H9 (cell line): Measurements from ENCODE around the gene GRB14. TPM values are rescaled to one million over a fixed set of nuclear protein-coding genes. Genes with fewer than 3 reads are reported as not detected.

Source experiments
- DNase-seq: peaks from one replicate; pipeline ENCODE4 v3.0.0-alpha.2; 2017
- H2AFZ ChIP-seq: one replicate; pipeline ENCODE4 v1.6.1; 2013; ENCODE audit warnings: mild to moderate bottlenecking, low read length, control low read depth, moderate library complexity
- H2AK5ac ChIP-seq: 2 replicates; pipeline ENCODE4 v1.6.1; 2013; ENCODE audit warnings: low read length, control low read depth, mixed read lengths; ENCODE audit not compliant: insufficient read length
- H2BK120ac ChIP-seq: one replicate; pipeline ENCODE4 v1.6.1; 2013; ENCODE audit warnings: low read depth, mild to moderate bottlenecking, low read length, control low read depth, inconsistent platforms; ENCODE audit not compliant: poor library complexity, severe bottlenecking
- H2BK12ac ChIP-seq: 2 replicates; pipeline ENCODE4 v1.6.1; 2013; ENCODE audit warnings: low read length, control low read depth, mixed read lengths, low read depth; ENCODE audit not compliant: insufficient read length
- H2BK15ac ChIP-seq: 2 replicates; pipeline ENCODE4 v1.6.1; 2013; ENCODE audit warnings: low read depth, low read length, control low read depth
- H2BK20ac ChIP-seq: one replicate; pipeline ENCODE4 v1.6.1; 2013; ENCODE audit warnings: low read depth, mild to moderate bottlenecking, low read length, control low read depth, inconsistent platforms; ENCODE audit not compliant: poor library complexity, severe bottlenecking
- H2BK5ac ChIP-seq: 2 replicates; pipeline ENCODE4 v1.6.1; 2013; ENCODE audit warnings: low read length, control low read depth, mixed read lengths; ENCODE audit not compliant: insufficient read length
- H3K14ac ChIP-seq: 2 replicates; pipeline ENCODE4 v1.6.1; 2013; ENCODE audit warnings: low read length, control low read depth; ENCODE audit not compliant: insufficient read depth
- H3K18ac ChIP-seq: 2 replicates; pipeline ENCODE4 v1.6.1; 2013; ENCODE audit warnings: low read depth, mild to moderate bottlenecking, mixed read lengths, low read length, control low read depth; ENCODE audit not compliant: insufficient read length
- H3K23ac ChIP-seq: 2 replicates; pipeline ENCODE4 v1.6.1; 2013; ENCODE audit warnings: low read length, control low read depth, mixed read lengths, low read depth; ENCODE audit not compliant: insufficient read length
- H3K23me2 ChIP-seq: 2 replicates; pipeline ENCODE4 v1.6.1; 2013; ENCODE audit warnings: low read depth, mild to moderate bottlenecking, mixed read lengths, low read length, control low read depth; ENCODE audit not compliant: insufficient read length, poor library complexity, severe bottlenecking
- H3K27ac ChIP-seq: 2 replicates; pipeline ENCODE4 v1.5.1; 2013; ENCODE audit warnings: low read length, control low read depth, mixed read lengths, low read depth; ENCODE audit not compliant: insufficient read length
- H3K27me3 ChIP-seq: 2 replicates; pipeline ENCODE4 v1.6.1; 2013; ENCODE audit warnings: low read length, control low read depth, inconsistent platforms; ENCODE audit not compliant: insufficient read depth
- H3K4ac ChIP-seq: 2 replicates; pipeline ENCODE4 v1.6.1; 2013; ENCODE audit warnings: low read depth, mild to moderate bottlenecking, control low read depth, inconsistent platforms, low read length, moderate library complexity
- H3K4me1 ChIP-seq: 2 replicates; pipeline ENCODE4 v1.6.1; 2013; ENCODE audit warnings: low read length, control low read depth, inconsistent platforms; ENCODE audit not compliant: insufficient read depth
- H3K4me2 ChIP-seq: 2 replicates; pipeline ENCODE4 v1.6.1; 2013; ENCODE audit warnings: low read length, control low read depth, mixed read lengths; ENCODE audit not compliant: insufficient read length, insufficient read depth
- H3K56ac ChIP-seq: 2 replicates; pipeline ENCODE4 v1.6.1; 2013; ENCODE audit warnings: low read depth, mild to moderate bottlenecking, mixed read lengths, low read length, control low read depth; ENCODE audit not compliant: insufficient read length
- H3K79me1 ChIP-seq: 2 replicates; pipeline ENCODE4 v1.6.1; 2013; ENCODE audit warnings: low read depth, mild to moderate bottlenecking, moderate library complexity, low read length, control low read depth, inconsistent platforms; ENCODE audit not compliant: insufficient read depth, poor library complexity, severe bottlenecking
- H3K79me2 ChIP-seq: 2 replicates; pipeline ENCODE4 v1.6.1; 2013; ENCODE audit warnings: low read length, control low read depth, inconsistent platforms; ENCODE audit not compliant: insufficient read depth
- H3K9ac ChIP-seq: 2 replicates; pipeline ENCODE4 v1.6.1; 2013; ENCODE audit warnings: low read length, control low read depth, mixed read lengths; ENCODE audit not compliant: insufficient read length; ENCODE audit errors: extremely low read depth
- H3K9me3 ChIP-seq: one replicate; pipeline ENCODE4 v1.6.1; 2013; ENCODE audit warnings: low read depth, low read length, inconsistent platforms; ENCODE audit not compliant: control insufficient read depth
- H3T11ph ChIP-seq: one replicate; pipeline ENCODE4 v1.6.1; 2013; ENCODE audit warnings: mild to moderate bottlenecking, low read length, control low read depth, inconsistent platforms
- H4K20me1 ChIP-seq: one replicate; pipeline ENCODE4 v1.6.1; 2013; ENCODE audit not compliant: control insufficient read depth, insufficient read length, insufficient read depth
- H4K5ac ChIP-seq: 2 replicates; pipeline ENCODE4 v1.6.1; 2013; ENCODE audit warnings: low read depth, mild to moderate bottlenecking, mixed read lengths, low read length, control low read depth; ENCODE audit not compliant: insufficient read length
- H4K8ac ChIP-seq: replicated peaks from 2 replicates; pipeline ENCODE4 v1.6.1; 2013; ENCODE audit warnings: low read length, control low read depth, mixed read lengths, low read depth; ENCODE audit not compliant: insufficient read length
- H4K91ac ChIP-seq: 2 replicates; pipeline ENCODE4 v1.6.1; 2013; ENCODE audit warnings: low read depth, mild to moderate bottlenecking, moderate library complexity, mixed read lengths, low read length, control low read depth; ENCODE audit not compliant: insufficient read length
- H3K27ac Mint-ChIP-seq, 3 experiments: 2 replicates in 2 of 3; 3 replicates in 1 of 3; pipeline ENCODE4 v1.8.0; 2020 to 2021; ENCODE audit warnings: mixed read lengths in 3 of 3, mild to moderate bottlenecking in 1 of 3, moderate library complexity in 1 of 3
- H3K27me3 Mint-ChIP-seq: 2 replicates; pipeline ENCODE4 v1.8.0; 2021; ENCODE audit warnings: low read depth, mild to moderate bottlenecking, moderate library complexity, mixed read lengths
- H3K36me3 Mint-ChIP-seq, 3 experiments: 2 replicates in 2 of 3; 3 replicates in 1 of 3; pipeline ENCODE4 v1.8.0; 2020 to 2021; ENCODE audit warnings: low read depth in 3 of 3, mixed read lengths in 3 of 3; ENCODE audit not compliant: insufficient read depth in 1 of 3
- H3K4me1 Mint-ChIP-seq, 2 experiments: 2 replicates each; pipeline ENCODE4 v1.8.0; 2020; ENCODE audit warnings: mixed read lengths in 2 of 2
- H3K4me3 Mint-ChIP-seq, 2 experiments: 2 replicates in 1 of 2; 3 replicates in 1 of 2; pipeline ENCODE4 v1.8.0; 2020 to 2021; ENCODE audit warnings: mild to moderate bottlenecking in 2 of 2, mixed read lengths in 2 of 2, moderate library complexity in 1 of 2
- H3K9me3 Mint-ChIP-seq, 2 experiments: 2 replicates in 1 of 2; 3 replicates in 1 of 2; pipeline ENCODE4 v1.8.0; 2020; ENCODE audit warnings: mild to moderate bottlenecking in 2 of 2, mixed read lengths in 2 of 2, moderate library complexity in 1 of 2
- CTCF ChIP-seq: fragments of 200-600 bp; sonication (generic); conservative IDR thresholded peaks from 3 replicates; pipeline ENCODE4 v1.8.0; 2021; ENCODE audit warnings: antibody characterized with exemption, mild to moderate bottlenecking
- WGBS: extraction: QIAGEN DNeasy Blood & Tissue Kit; methylation state at CpG from one replicate; pipeline ENCODE4 v1.1.7; 2013; ENCODE audit warnings: missing lambda C conversion rate, low lambda C conversion rate, mixed read lengths; ENCODE audit not compliant: insufficient read length; ENCODE audit errors: extremely low coverage; 5-methylcytosine and 5-hydroxymethylcytosine counted together
- total RNA-seq: library from RNA; stranded (reverse); gene quantifications from 2 replicates; pipeline ENCODE4 v1.2.1, GENCODE V29; 2021

GRB14 gene
- total RNA-seq, 1 experiment from 2014 or later: 7.6 TPM

- Histone ChIP-seq H2BK20ac (no peak overlapping the region), H3K14ac (no peak overlapping the region), H3K9me3 (no peaks in the 10 kb centered on the region), H4K8ac (no peak overlapping the region), H2BK5ac (no peak overlapping the region), H2BK120ac (no peak overlapping the region), H3K27ac (no peak overlapping the region), H3K56ac (no peak overlapping the region), H4K91ac (no peak overlapping the region), H2AFZ (no peak overlapping the region), H4K20me1 (no peaks in the 10 kb centered on the region), H2BK15ac (no peak overlapping the region), H3K9ac (no peak overlapping the region), H2BK12ac (no peak overlapping the region), H3K27me3 (no peaks in the 10 kb centered on the region), H3T11ph (no peak overlapping the region), H3K79me1 (no peaks in the 10 kb centered on the region), H3K23me2 (no peaks in the 10 kb centered on the region), H3K79me2 (no peaks in the 10 kb centered on the region), H2AK5ac (no peak overlapping the region), H3K18ac (no peak overlapping the region), H3K4me2 (no peak overlapping the region), H3K4ac (no peak overlapping the region), H4K5ac (no peak overlapping the region), H3K23ac (no peak overlapping the region), H3K4me1 (peaks cover 5% of the 10 kb centered on the region)
- Mint-ChIP-seq H3K4me1 (peaks cover 25 to 32% of the 10 kb centered on the region in 2 experiments), H3K4me3 (no peak overlapping the region), H3K36me3 (no peaks in the 10 kb centered on the region), H3K27ac (no peak overlapping the region), H3K9me3 (no peaks in the 10 kb centered on the region), H3K27me3 (no peaks in the 10 kb centered on the region)
- DNase-seq: no peak
- WGBS: no CpG with 5 or more reads among the region's 4 CpGs
- TF ChIP-seq CTCF: no peak
Observed at GRCh38 chr2:164456619-164457018, 164.7 kb downstream of the GRB14 start.
